Measurements from ENCODE around the gene KRTAP9-6. TPM values are rescaled to one million over a fixed set of nuclear protein-coding genes. Genes with fewer than 3 reads are reported as not detected.

The KRTAP9-6 gene
- total and polyA plus RNA-seq, 10 of the 15 experiments (the other 5 are each of a cell fraction or from before 2014, with no cell fraction given), result not detected

GRCh38 chr17:41278176-41278955 lies 13.2 kb downstream of the KRTAP9-6 start:
- H3K27me3 ChIP-seq (replicated peaks in 1 of 2; ENCODE audit: control insufficient read depth in 2 of 2, insufficient read depth in 2 of 2, low read length in 1 of 2), result no peaks in the 10 kb centered on the region
- BruUV-seq (replicated peaks), result no TSS peak
- no peaks in the 10 kb centered on the region for H3K36me3 ChIP-seq (ENCODE audit: control insufficient read depth in 2 of 2, insufficient read depth in 2 of 2, low read length in 1 of 2)
- WGBS (ENCODE audit: insufficient coverage, insufficient replicate concordance, low lambda C conversion rate, missing lambda C conversion rate), result 0% methylated on average over 3 of the region's 3 CpGs
- no peak overlapping the region for H3K27ac ChIP-seq (ENCODE audit: control insufficient read depth, insufficient read depth)
- H2AFZ ChIP-seq (ENCODE audit: control insufficient read depth, low read depth, low read length), result no peak overlapping the region
- in situ Hi-C loops (cut with MboI) (no loop called here), intact Hi-C loops (cut with micrococcal nuclease; ENCODE audit: unreplicated experiment) (no loop called here)
- H3K9ac ChIP-seq (ENCODE audit: control insufficient read depth, insufficient read depth, low read length), result no peak overlapping the region
- no peaks in the 10 kb centered on the region for H3K9me3 ChIP-seq (replicated peaks; ENCODE audit: control insufficient read depth, insufficient read depth, low read length)
- no peaks in the 10 kb centered on the region for H3K4me1 ChIP-seq (ENCODE audit: control insufficient read depth, insufficient read depth, low read length)
- no peak for ATAC-seq
- ChIA-PET SMC1A (ENCODE audit: uncharacterized antibody, unreplicated experiment) (no interaction called here), RAD21 (ENCODE audit: unreplicated experiment) (no interaction called here), POLR2A (no interaction called here), CTCF (no interaction called here)
- no peak for FAIRE-seq
- no peaks in the 10 kb centered on the region for H3K79me2 ChIP-seq (ENCODE audit: control insufficient read depth, insufficient read depth, low read length)
- H3K4me3 ChIP-seq, result no peak overlapping the region
- H3K4me2 ChIP-seq (ENCODE audit: control insufficient read depth, insufficient read depth), result no peak overlapping the region
- DNase-seq (ENCODE audit: low read depth, low spot score), result no peak
- TF ChIP-seq SMAD1 (IDR thresholded peaks at IDR 0.05; ENCODE audit: low read depth, partially characterized antibody), result no peak
- no peak for TF ChIP-seq ZNF24 (IDR thresholded peaks at IDR 0.05)
- no peak for TF ChIP-seq IRF3 (IDR thresholded peaks at IDR 0.05)
- no peak for TF ChIP-seq NKRF (conservative IDR thresholded peaks at IDR 0.05)
- TF ChIP-seq GATAD2B (conservative IDR thresholded peaks at IDR 0.05; ENCODE audit: low read depth), result no peak
- no peak for TF ChIP-seq ZBTB11 (CRISPR knock-in tag; IDR thresholded peaks at IDR 0.05)
- no peak for TF ChIP-seq ZZZ3 (IDR thresholded peaks at IDR 0.05; ENCODE audit: control insufficient read depth, insufficient read length, low read depth)
- no peak for TF ChIP-seq GABPA (IDR thresholded peaks at IDR 0.05; ENCODE audit: low read depth)
- TF ChIP-seq CUX1 (IDR thresholded peaks at IDR 0.05; ENCODE audit: insufficient replicate concordance, low read depth, low read length), result no peak
- no peaks in the 10 kb centered on the region for H4K20me1 ChIP-seq (ENCODE audit: control insufficient read depth, insufficient read depth)
